Liver (tissue), 9 donors: ENCODE results near the gene NCK2. TPM values are rescaled to one million over a fixed set of nuclear protein-coding genes. Genes with fewer than 3 reads are reported as not detected.
A peak's percentile ranks its signal among the peaks of the same experiment; 100 is the strongest.

Source experiments
- DNase-seq: peaks from one replicate; pipeline ENCODE4 v3.0.0-alpha.2; 2017; ENCODE audit warnings: low spot score
- H3K27ac ChIP-seq, 2 donors: one replicate each; pipeline ENCODE4 v1.7.0; 2013; ENCODE audit warnings: inconsistent platforms in 2 of 2, low read length in 2 of 2, control low read depth in 1 of 2, low read depth in 1 of 2, mild to moderate bottlenecking in 1 of 2
- H3K27me3 ChIP-seq, 4 donors: one replicate each; pipeline versions ENCODE4 v1.6.1 to v1.7.0; 2013; ENCODE audit warnings: low read length in 3 of 4, inconsistent platforms in 1 of 4, mild to moderate bottlenecking in 1 of 4, moderate library complexity in 1 of 4; ENCODE audit not compliant: control insufficient read depth in 4 of 4, insufficient read depth in 4 of 4
- H3K36me3 ChIP-seq, 4 donors: one replicate each; pipeline versions ENCODE4 v1.6.1 to v1.7.0; 2013; ENCODE audit warnings: low read length in 3 of 4, mild to moderate bottlenecking in 3 of 4, low read depth in 1 of 4, moderate library complexity in 1 of 4; ENCODE audit not compliant: control insufficient read depth in 4 of 4, insufficient read depth in 3 of 4
- H3K4me1 ChIP-seq, 4 donors: one replicate each; pipeline versions ENCODE4 v1.6.1 to v1.7.0; 2013; ENCODE audit warnings: low read length in 3 of 4, mild to moderate bottlenecking in 3 of 4, moderate library complexity in 1 of 4; ENCODE audit not compliant: control insufficient read depth in 4 of 4, insufficient read depth in 4 of 4
- H3K4me3 ChIP-seq, 3 donors: one replicate each; pipeline versions ENCODE4 v1.6.1 to v1.7.0; 2013; ENCODE audit warnings: low read length in 3 of 3, control low read depth in 1 of 3, low read depth in 1 of 3, mild to moderate bottlenecking in 1 of 3
- H3K9ac ChIP-seq, 2 donors: one replicate each; pipeline ENCODE4 v1.7.0; 2013; ENCODE audit warnings: low read length in 2 of 2, mild to moderate bottlenecking in 2 of 2, moderate library complexity in 2 of 2, control low read depth in 1 of 2, low read depth in 1 of 2
- H3K9me3 ChIP-seq, 4 donors: one replicate each; pipeline versions ENCODE4 v1.6.1 to v1.7.0; 2013; ENCODE audit warnings: low read length in 3 of 4; ENCODE audit not compliant: control insufficient read depth in 4 of 4
- EGR1 ChIP-seq, 2 donors: IDR thresholded peaks; 2 replicates each; pipeline ENCODE4 v1.6.1; 2016 to 2018; ENCODE audit warnings: antibody characterized with exemption in 2 of 2, low read depth in 2 of 2
- FOXA2 ChIP-seq: IDR thresholded peaks from 2 replicates; pipeline ENCODE4 v1.6.1; 2016; ENCODE audit warnings: antibody characterized with exemption
- GABPA ChIP-seq, 2 donors: IDR thresholded peaks in 1 of 2; conservative IDR thresholded peaks in 1 of 2; 2 replicates each; pipeline ENCODE4 v1.6.1; 2016; ENCODE audit warnings: antibody characterized with exemption in 2 of 2, mild to moderate bottlenecking in 1 of 2, moderate library complexity in 1 of 2
- HNF4A ChIP-seq, 2 donors: conservative IDR thresholded peaks; 2 replicates each; pipeline ENCODE4 v1.6.1; 2016; ENCODE audit warnings: antibody characterized with exemption in 2 of 2, mild to moderate bottlenecking in 2 of 2
- HNF4G ChIP-seq: IDR thresholded peaks from 2 replicates; pipeline ENCODE4 v1.6.1; 2016; ENCODE audit warnings: antibody characterized with exemption
- JUND ChIP-seq, 2 donors: IDR thresholded peaks; 2 replicates each; pipeline ENCODE4 v1.6.1; 2016; ENCODE audit warnings: antibody characterized with exemption in 2 of 2
- NR2F2 ChIP-seq: IDR thresholded peaks from 2 replicates; pipeline ENCODE4 v1.6.1; 2016; ENCODE audit warnings: antibody characterized with exemption
- RAD21 ChIP-seq, 2 donors: IDR thresholded peaks; 2 replicates each; pipeline ENCODE4 v1.6.1; 2016; ENCODE audit warnings: antibody characterized with exemption in 2 of 2, mild to moderate bottlenecking in 2 of 2
- RXRA ChIP-seq, 2 donors: IDR thresholded peaks; 2 replicates each; pipeline ENCODE4 v1.6.1; 2017 to 2018; ENCODE audit warnings: antibody characterized with exemption in 2 of 2, mild to moderate bottlenecking in 1 of 2
- SP1 ChIP-seq: IDR thresholded peaks from 2 replicates; pipeline ENCODE4 v1.6.1; 2018; ENCODE audit warnings: antibody characterized with exemption, mild to moderate bottlenecking
- TAF1 ChIP-seq: conservative IDR thresholded peaks from 2 replicates; pipeline ENCODE4 v1.6.1; 2016; ENCODE audit warnings: antibody characterized with exemption, mild to moderate bottlenecking
- YY1 ChIP-seq: IDR thresholded peaks from 2 replicates; pipeline ENCODE4 v1.6.1; 2016; ENCODE audit warnings: antibody characterized with exemption, mild to moderate bottlenecking
- WGBS: extraction: QIAGEN DNeasy Blood & Tissue Kit; methylation state at CpG from one replicate; pipeline ENCODE4 v1.1.7; 2013; 5-methylcytosine and 5-hydroxymethylcytosine counted together
- polyA plus RNA-seq, 2 donors: library from polyadenylated mRNA; stranded (reverse) in 1 of 2; unstranded in 1 of 2; fragments of 200-250 nt in 1 of 2; fragments of >200 nt in 1 of 2; fragmentation: Nextera tagmentation in 1 of 2; extraction: Ambion mirVana in 1 of 2; gene quantifications; one replicate each; pipeline versions ENCODE4 v1.2.1 to v1.2.3, GENCODE V29; 2013 to 2015
- total RNA-seq, 2 donors: library from RNA; depleted of rRNA; stranded (reverse); fragments of >200 nt; gene quantifications; one replicate each; pipeline ENCODE4 v1.2.3, GENCODE V29; 2014
- TF ChIP-seq, protein P1 (sequence below): fragments of 150-350 bp; IDR thresholded peaks from 2 replicates; pipeline ENCODE4 v1.5.1; 2017; ENCODE audit warnings: improper control_type of control experiment, low read depth, low read length; ENCODE audit not compliant: missing input control
- TF ChIP-seq, protein P2 (sequence below): IDR thresholded peaks from 2 replicates; pipeline ENCODE4 v1.6.1; 2016; ENCODE audit warnings: antibody characterized with exemption
- TF ChIP-seq, protein P3 (sequence below): IDR thresholded peaks from 2 replicates; pipeline ENCODE4 v1.6.1; 2016; ENCODE audit warnings: antibody characterized with exemption
- TF ChIP-seq, protein P4 (sequence below): IDR thresholded peaks from 2 replicates; pipeline ENCODE4 v1.6.1; 2016; ENCODE audit warnings: antibody characterized with exemption, mild to moderate bottlenecking
- TF ChIP-seq, protein P5 (sequence below): IDR thresholded peaks from 2 replicates; pipeline ENCODE4 v1.6.1; 2016; ENCODE audit warnings: antibody characterized with exemption
- donor health status: healthy.
- donor health status: healthy.
- donor health status: healthy.
- donor health status: healthy.
- donor health status: healthy.

The NCK2 gene
- total and polyA plus RNA-seq, 4 donors: 3.4 to 15.0 (median 10.7) TPM

DNA sequence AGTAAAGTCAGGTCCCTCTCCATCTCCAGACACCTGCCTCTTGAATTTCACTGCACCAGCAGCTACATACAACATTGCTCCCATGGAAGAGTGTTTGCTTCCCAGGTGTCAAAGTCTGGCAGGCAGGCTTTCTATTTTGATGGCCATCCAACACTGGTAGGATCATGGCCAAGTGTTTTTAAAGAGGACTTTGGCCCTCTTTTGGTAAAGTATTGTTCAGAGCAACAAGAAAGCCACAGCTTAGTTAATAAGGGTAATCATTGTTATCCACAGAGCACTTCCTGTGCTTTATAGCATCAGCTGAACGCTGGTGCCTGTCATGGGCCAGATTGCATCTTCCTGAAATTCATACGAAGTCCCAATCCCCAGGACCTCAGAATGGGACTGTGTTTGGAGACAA lies 133.2 kb downstream of the NCK2 start:
- H3K27ac ChIP-seq: peak overlapping the region in 1 of 2 donors; percentile 19
- H3K4me1 ChIP-seq: peaks cover 7 to 23% (median 20%) of the 10 kb centered on the region in 4 donors
- H3K27me3 ChIP-seq: no peaks in the 10 kb centered on the region
- no peak overlapping the region for H3K9ac ChIP-seq
- H3K4me3 ChIP-seq: no peak overlapping the region
- DNase-seq: no peak
- WGBS: 24% methylated on average over 2 of the region's 2 CpGs
- peaks cover 0 to 13% (median 1%) of the 10 kb centered on the region in 4 donors for H3K9me3 ChIP-seq
- H3K36me3 ChIP-seq: no peaks in the 10 kb centered on the region
- TF ChIP-seq HNF4A (conservative IDR thresholded peaks at IDR 0.05) (peak; percentile 90 to 95), SP1 (peak; percentile 89), NR2F2 (no peak), RAD21 (IDR thresholded peaks at IDR 0.05) (peak; percentile 34 to 63), GABPA (IDR thresholded peaks at IDR 0.05 in 1 of 2, conservative IDR thresholded peaks at IDR 0.05 in 1 of 2) (no peak), RXRA (IDR thresholded peaks at IDR 0.05) (peak; percentile 72 to 81), JUND (IDR thresholded peaks at IDR 0.05) (peak; percentile 24 to 30), YY1 (peak; percentile 21), EGR1 (IDR thresholded peaks at IDR 0.05; ENCODE audit: low read depth in 2 of 2) (no peak), HNF4G (peak; percentile 94)
- TF ChIP-seq, protein P1, sequence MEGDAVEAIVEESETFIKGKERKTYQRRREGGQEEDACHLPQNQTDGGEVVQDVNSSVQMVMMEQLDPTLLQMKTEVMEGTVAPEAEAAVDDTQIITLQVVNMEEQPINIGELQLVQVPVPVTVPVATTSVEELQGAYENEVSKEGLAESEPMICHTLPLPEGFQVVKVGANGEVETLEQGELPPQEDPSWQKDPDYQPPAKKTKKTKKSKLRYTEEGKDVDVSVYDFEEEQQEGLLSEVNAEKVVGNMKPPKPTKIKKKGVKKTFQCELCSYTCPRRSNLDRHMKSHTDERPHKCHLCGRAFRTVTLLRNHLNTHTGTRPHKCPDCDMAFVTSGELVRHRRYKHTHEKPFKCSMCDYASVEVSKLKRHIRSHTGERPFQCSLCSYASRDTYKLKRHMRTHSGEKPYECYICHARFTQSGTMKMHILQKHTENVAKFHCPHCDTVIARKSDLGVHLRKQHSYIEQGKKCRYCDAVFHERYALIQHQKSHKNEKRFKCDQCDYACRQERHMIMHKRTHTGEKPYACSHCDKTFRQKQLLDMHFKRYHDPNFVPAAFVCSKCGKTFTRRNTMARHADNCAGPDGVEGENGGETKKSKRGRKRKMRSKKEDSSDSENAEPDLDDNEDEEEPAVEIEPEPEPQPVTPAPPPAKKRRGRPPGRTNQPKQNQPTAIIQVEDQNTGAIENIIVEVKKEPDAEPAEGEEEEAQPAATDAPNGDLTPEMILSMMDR: no peak
- TF ChIP-seq, protein P2, sequence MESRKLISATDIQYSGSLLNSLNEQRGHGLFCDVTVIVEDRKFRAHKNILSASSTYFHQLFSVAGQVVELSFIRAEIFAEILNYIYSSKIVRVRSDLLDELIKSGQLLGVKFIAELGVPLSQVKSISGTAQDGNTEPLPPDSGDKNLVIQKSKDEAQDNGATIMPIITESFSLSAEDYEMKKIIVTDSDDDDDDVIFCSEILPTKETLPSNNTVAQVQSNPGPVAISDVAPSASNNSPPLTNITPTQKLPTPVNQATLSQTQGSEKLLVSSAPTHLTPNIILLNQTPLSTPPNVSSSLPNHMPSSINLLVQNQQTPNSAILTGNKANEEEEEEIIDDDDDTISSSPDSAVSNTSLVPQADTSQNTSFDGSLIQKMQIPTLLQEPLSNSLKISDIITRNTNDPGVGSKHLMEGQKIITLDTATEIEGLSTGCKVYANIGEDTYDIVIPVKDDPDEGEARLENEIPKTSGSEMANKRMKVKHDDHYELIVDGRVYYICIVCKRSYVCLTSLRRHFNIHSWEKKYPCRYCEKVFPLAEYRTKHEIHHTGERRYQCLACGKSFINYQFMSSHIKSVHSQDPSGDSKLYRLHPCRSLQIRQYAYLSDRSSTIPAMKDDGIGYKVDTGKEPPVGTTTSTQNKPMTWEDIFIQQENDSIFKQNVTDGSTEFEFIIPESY: no peak
- TF ChIP-seq, protein P3, sequence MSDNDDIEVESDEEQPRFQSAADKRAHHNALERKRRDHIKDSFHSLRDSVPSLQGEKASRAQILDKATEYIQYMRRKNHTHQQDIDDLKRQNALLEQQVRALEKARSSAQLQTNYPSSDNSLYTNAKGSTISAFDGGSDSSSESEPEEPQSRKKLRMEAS: peak; percentile 61
- TF ChIP-seq, protein P4, sequence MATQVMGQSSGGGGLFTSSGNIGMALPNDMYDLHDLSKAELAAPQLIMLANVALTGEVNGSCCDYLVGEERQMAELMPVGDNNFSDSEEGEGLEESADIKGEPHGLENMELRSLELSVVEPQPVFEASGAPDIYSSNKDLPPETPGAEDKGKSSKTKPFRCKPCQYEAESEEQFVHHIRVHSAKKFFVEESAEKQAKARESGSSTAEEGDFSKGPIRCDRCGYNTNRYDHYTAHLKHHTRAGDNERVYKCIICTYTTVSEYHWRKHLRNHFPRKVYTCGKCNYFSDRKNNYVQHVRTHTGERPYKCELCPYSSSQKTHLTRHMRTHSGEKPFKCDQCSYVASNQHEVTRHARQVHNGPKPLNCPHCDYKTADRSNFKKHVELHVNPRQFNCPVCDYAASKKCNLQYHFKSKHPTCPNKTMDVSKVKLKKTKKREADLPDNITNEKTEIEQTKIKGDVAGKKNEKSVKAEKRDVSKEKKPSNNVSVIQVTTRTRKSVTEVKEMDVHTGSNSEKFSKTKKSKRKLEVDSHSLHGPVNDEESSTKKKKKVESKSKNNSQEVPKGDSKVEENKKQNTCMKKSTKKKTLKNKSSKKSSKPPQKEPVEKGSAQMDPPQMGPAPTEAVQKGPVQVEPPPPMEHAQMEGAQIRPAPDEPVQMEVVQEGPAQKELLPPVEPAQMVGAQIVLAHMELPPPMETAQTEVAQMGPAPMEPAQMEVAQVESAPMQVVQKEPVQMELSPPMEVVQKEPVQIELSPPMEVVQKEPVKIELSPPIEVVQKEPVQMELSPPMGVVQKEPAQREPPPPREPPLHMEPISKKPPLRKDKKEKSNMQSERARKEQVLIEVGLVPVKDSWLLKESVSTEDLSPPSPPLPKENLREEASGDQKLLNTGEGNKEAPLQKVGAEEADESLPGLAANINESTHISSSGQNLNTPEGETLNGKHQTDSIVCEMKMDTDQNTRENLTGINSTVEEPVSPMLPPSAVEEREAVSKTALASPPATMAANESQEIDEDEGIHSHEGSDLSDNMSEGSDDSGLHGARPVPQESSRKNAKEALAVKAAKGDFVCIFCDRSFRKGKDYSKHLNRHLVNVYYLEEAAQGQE: no peak

DNA sequence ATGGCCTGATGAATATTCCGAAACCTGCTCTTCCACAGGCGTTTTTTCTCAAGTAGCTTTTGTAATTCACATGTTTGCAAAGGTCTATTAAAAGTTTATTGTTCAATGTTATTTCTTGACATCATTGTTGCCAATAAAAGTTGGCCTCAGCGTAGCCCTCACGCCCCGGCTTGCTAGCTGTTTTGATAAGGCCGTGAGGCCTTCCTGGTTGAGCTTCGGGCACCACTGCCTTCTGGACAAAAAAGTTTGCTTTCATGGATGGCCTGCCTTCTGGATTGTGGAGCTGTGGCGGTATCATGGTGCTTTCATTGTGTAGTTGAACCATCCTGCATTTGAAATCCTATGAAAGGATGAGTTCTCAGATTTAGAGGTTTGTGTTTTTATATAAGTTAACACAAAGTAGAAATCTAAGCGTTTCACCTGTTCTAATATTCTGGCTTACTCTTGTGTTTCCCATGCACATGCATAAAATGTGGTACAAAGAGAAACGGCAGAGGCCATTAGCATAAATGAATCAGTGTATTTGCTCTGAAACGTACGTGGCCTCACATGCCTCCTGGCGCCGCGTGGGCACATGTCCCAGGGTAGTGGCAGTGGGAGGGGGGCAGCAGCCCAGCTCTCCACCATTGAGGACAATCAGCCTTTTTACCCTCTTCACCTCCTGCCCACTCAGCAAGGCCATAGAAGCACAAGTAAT lies 134.5 kb downstream of the NCK2 start:
- peak overlapping the region in 1 of 3 donors; percentile 11 for H3K4me3 ChIP-seq
- WGBS: 89% methylated on average over 15 of the region's 15 CpGs
- peaks cover 3 to 17% (median 14%) of the 10 kb centered on the region in 4 donors for H3K4me1 ChIP-seq
- H3K9me3 ChIP-seq: peaks cover 0 to 13% (median 1%) of the 10 kb centered on the region in 4 donors
- no peak overlapping the region for H3K27ac ChIP-seq
- H3K36me3 ChIP-seq: no peaks in the 10 kb centered on the region
- H3K27me3 ChIP-seq: no peaks in the 10 kb centered on the region
- no peak overlapping the region for H3K9ac ChIP-seq
- DNase-seq: no peak
- TF ChIP-seq RAD21 (IDR thresholded peaks at IDR 0.05) (no peak), NR2F2 (no peak), HNF4A (conservative IDR thresholded peaks at IDR 0.05) (no peak), SP1 (no peak), TAF1 (no peak), YY1 (no peak), EGR1 (IDR thresholded peaks at IDR 0.05; ENCODE audit: low read depth in 2 of 2) (no peak), GABPA (IDR thresholded peaks at IDR 0.05 in 1 of 2, conservative IDR thresholded peaks at IDR 0.05 in 1 of 2) (no peak), RXRA (IDR thresholded peaks at IDR 0.05) (no peak), JUND (IDR thresholded peaks at IDR 0.05) (no peak), FOXA2 (no peak)
- TF ChIP-seq, protein P2: no peak
- TF ChIP-seq, protein P3: no peak
- TF ChIP-seq, protein P5, sequence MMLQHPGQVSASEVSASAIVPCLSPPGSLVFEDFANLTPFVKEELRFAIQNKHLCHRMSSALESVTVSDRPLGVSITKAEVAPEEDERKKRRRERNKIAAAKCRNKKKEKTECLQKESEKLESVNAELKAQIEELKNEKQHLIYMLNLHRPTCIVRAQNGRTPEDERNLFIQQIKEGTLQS: no peak
